ENCODE data around the gene SNAPC2. TPM values are rescaled to one million over a fixed set of nuclear protein-coding genes. Genes with fewer than 3 reads are reported as not detected.

SNAPC2 gene
- total and polyA plus RNA-seq, 2 of the 13 experiments (the other 11 are each of a cell fraction or from before 2014, with no cell fraction given): 10.2 to 12.7 TPM

GRCh38 chr19:7874076-7874896, 45.9 kb upstream of the SNAPC2 start, which contains the start of gene PRR36 (continued):
- TF ChIP-seq PCBP1 (IDR thresholded peaks at IDR 0.05; ENCODE audit: borderline replicate concordance, low read depth, low read length) (0 out of 2 replicates have a peak, but pooled peaks have one; percentile 41), AKNA (CRISPR knock-in tag; IDR thresholded peaks at IDR 0.05; ENCODE audit: borderline replicate concordance) (no peak), ZNF563 (CRISPR knock-in tag; IDR thresholded peaks at IDR 0.05) (peak; percentile 73), ETV6 (CRISPR knock-in tag; conservative IDR thresholded peaks at IDR 0.05) (no peak), ZNF558 (CRISPR knock-in tag; IDR thresholded peaks at IDR 0.05; ENCODE audit: borderline replicate concordance) (0 out of 2 replicates have a peak, but pooled peaks have one; percentile 61), ZNF160 (CRISPR knock-in tag; IDR thresholded peaks at IDR 0.05) (no peak), HNRNPLL (IDR thresholded peaks at IDR 0.05; ENCODE audit: low read depth, low read length, poor library complexity, severe bottlenecking) (peak; percentile 19), MEIS2 (CRISPR knock-in tag; IDR thresholded peaks at IDR 0.05) (no peak), KLF15 (CRISPR knock-in tag; IDR thresholded peaks at IDR 0.05; ENCODE audit: borderline replicate concordance) (no peak), SMC3 (IDR thresholded peaks at IDR 0.05; ENCODE audit: low read length) (no peak), ARID4A (CRISPR knock-in tag; IDR thresholded peaks at IDR 0.05; ENCODE audit: borderline replicate concordance) (peak; percentile 21; the same call in 1 of the 2 replicates), SMAD9 (CRISPR knock-in tag; IDR thresholded peaks at IDR 0.05) (no peak), ZNF776 (CRISPR knock-in tag; IDR thresholded peaks at IDR 0.05) (peak; percentile 66; the same call in 1 of the 2 replicates), ZBTB7A (CRISPR knock-in tag; IDR thresholded peaks at IDR 0.05) (peak; percentile 64), JUN (CRISPR knock-in tag; IDR thresholded peaks at IDR 0.05) (no peak), GPN1 (CRISPR knock-in tag; IDR thresholded peaks at IDR 0.05; ENCODE audit: borderline replicate concordance) (no peak), ZNF350 (CRISPR knock-in tag; IDR thresholded peaks at IDR 0.05; ENCODE audit: borderline replicate concordance, low read depth) (no peak; the same call in 1 of the 2 replicates), NFYC (CRISPR knock-in tag; IDR thresholded peaks at IDR 0.05) (peak; percentile 84), ZNF441 (CRISPR knock-in tag; IDR thresholded peaks at IDR 0.05; ENCODE audit: borderline replicate concordance) (no peak), TCF12 (IDR thresholded peaks at IDR 0.05) (no peak), TCF12 (CRISPR knock-in tag; IDR thresholded peaks at IDR 0.05) (0 out of 2 replicates have a peak, but pooled peaks have one; percentile 67)
